HepG2 (cell line): ENCODE data around the gene SETD2. TPM values are rescaled to one million over a fixed set of nuclear protein-coding genes. Genes with fewer than 3 reads are reported as not detected.
A peak's percentile ranks its signal among the peaks of the same experiment; 100 is the strongest.

Experiments
- AHR ChIP-seq: IDR thresholded peaks from 2 replicates; pipeline ENCODE4 v1.6.1; 2018; ENCODE audit warnings: missing genetic modification reagents, missing compliant biosample characterization
- ARID4A ChIP-seq: sonication (generic); formaldehyde crosslinking; IDR thresholded peaks from 2 replicates; pipeline ENCODE4 v1.5.0; 2020; ENCODE audit warnings: mild to moderate bottlenecking, missing genetic modification reagents, borderline replicate concordance
- DZIP1 ChIP-seq: sonication (generic); formaldehyde crosslinking; IDR thresholded peaks from 2 replicates; pipeline ENCODE4 v1.5.0; 2020; ENCODE audit warnings: mild to moderate bottlenecking, missing genetic modification reagents
- GLI4 ChIP-seq: sonication (generic); formaldehyde crosslinking; IDR thresholded peaks from 2 replicates; pipeline ENCODE4 v1.5.1; 2020; ENCODE audit warnings: missing genetic modification reagents, mild to moderate bottlenecking, moderate library complexity, borderline replicate concordance
- PLRG1 ChIP-seq: fragments of 450-650 bp; conservative IDR thresholded peaks from 2 replicates; pipeline ENCODE4 v1.6.1; 2016
- SETDB1 ChIP-seq: sonication (generic); formaldehyde crosslinking; IDR thresholded peaks from 2 replicates; pipeline ENCODE4 v1.5.1; 2020; ENCODE audit warnings: missing genetic modification reagents, mild to moderate bottlenecking, borderline replicate concordance
- SPEN ChIP-seq: sonication (generic); formaldehyde crosslinking; IDR thresholded peaks from 2 replicates; pipeline ENCODE4 v1.5.1; 2020; ENCODE audit warnings: low read depth, mild to moderate bottlenecking, missing genetic modification reagents
- ZBED4 ChIP-seq: sonication (generic); formaldehyde crosslinking; IDR thresholded peaks from 2 replicates; pipeline ENCODE4 v1.4.0; 2020; ENCODE audit warnings: missing genetic modification reagents, borderline replicate concordance
- ZNF296 ChIP-seq: sonication (generic); formaldehyde crosslinking; conservative IDR thresholded peaks from 2 replicates; pipeline ENCODE4 v1.5.0; 2020; ENCODE audit warnings: mild to moderate bottlenecking, missing genetic modification reagents
- ZNF570 ChIP-seq: sonication (generic); formaldehyde crosslinking; IDR thresholded peaks from 2 replicates; pipeline ENCODE4 v1.4.0; 2020; ENCODE audit warnings: mild to moderate bottlenecking, missing genetic modification reagents, borderline replicate concordance
- ZNF619 ChIP-seq: sonication (generic); formaldehyde crosslinking; IDR thresholded peaks from 2 replicates; pipeline ENCODE4 v1.4.0; 2020; ENCODE audit warnings: mild to moderate bottlenecking, missing genetic modification reagents
- ZNF781 ChIP-seq: sonication (generic); formaldehyde crosslinking; IDR thresholded peaks from 2 replicates; pipeline ENCODE4 v1.5.1; 2020; ENCODE audit warnings: borderline replicate concordance, mild to moderate bottlenecking, missing genetic modification reagents; ENCODE audit errors: not compliant biosample characterization
- polyA plus RNA-seq, 8 experiments: library from polyadenylated mRNA; depleted of rRNA in 3 of 8; stranded (reverse) in 7 of 8; unstranded in 1 of 8; fragments of >200 nt; fragmentation: Illumina TruSeq in 4 of 8; extraction: Trizol in 4 of 8; gene quantifications; 2 replicates each; pipeline versions ENCODE4 v1.2.1 to v1.2.3, GENCODE V29; 2011 to 2016; ENCODE audit warnings: low read depth in 4 of 8, missing spikeins in 1 of 8, mixed read lengths in 1 of 8; ENCODE audit not compliant: insufficient read depth in 1 of 8
- total RNA-seq, 5 experiments: library from RNA; depleted of rRNA; stranded (reverse); fragments of >200 nt; fragmentation: Illumina TruSeq; extraction: Trizol; gene quantifications; 2 replicates each; pipeline ENCODE4 v1.2.3, GENCODE V29; 2016; ENCODE audit warnings: low read depth in 1 of 5
- TF ChIP-seq, protein P1 (sequence below): IDR thresholded peaks from 2 replicates; pipeline ENCODE4 v1.6.1; 2016; ENCODE audit warnings: missing compliant biosample characterization, missing genetic modification reagents, borderline replicate concordance
- TF ChIP-seq, protein P2 (sequence below): sonication (generic); formaldehyde crosslinking; IDR thresholded peaks from 2 replicates; pipeline ENCODE4 v1.8.0; 2023; ENCODE audit warnings: mild to moderate bottlenecking, missing genetic modification reagents

The SETD2 gene
- total and polyA plus RNA-seq, 2 of the 13 experiments (the other 11 are each of a cell fraction or from before 2014, with no cell fraction given): 14.2 to 24.2 TPM

DNA sequence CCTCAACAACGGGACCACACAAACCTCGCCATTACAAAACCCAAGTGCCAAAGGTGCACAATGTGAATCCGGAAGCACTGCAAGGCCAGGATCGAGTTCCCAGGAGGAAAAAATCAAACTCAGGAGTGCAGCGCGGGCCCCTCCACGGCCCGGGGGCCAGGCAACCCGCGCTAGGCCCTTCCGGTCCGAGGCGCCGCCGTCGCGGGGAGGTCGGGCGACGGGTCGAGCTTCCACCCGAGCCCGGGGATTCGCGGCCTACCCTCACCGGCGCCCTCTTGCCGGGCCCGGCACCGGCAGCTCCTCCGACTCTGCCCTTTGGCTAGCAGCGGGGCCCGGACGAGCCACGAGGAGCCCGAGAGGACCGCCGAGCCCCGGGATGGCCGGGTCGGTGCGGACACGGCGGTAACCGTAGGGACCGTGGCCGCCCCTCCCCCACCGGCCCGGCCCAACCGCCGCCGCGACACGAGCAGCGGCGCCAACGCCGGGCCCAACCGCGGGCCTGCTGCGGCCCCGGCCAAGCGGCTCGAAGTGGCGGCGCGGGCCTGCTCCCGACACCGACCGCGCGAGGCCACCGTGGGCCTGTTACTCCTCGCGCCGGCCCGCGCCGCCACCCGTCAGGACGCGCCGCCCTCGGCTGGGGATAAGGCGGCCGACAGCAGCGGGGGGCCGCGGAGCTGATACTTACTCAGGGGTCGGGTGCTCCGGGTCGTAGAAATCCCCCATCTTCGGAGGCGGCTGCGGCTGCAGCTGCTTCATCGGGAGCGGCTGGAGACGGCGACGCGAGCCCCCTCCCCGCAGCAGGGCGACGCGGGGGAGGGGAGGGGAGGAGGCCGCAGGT is 525 bp downstream of the SETD2 start (continued):
- TF ChIP-seq, protein P1, sequence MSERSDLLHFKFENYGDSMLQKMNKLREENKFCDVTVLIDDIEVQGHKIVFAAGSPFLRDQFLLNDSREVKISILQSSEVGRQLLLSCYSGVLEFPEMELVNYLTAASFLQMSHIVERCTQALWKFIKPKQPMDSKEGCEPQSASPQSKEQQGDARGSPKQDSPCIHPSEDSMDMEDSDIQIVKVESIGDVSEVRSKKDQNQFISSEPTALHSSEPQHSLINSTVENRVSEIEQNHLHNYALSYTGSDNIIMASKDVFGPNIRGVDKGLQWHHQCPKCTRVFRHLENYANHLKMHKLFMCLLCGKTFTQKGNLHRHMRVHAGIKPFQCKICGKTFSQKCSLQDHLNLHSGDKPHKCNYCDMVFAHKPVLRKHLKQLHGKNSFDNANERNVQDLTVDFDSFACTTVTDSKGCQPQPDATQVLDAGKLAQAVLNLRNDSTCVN (CRISPR knock-in tag): no peak; the same call in 1 of the 2 replicates
- TF ChIP-seq AHR (no peak; the same call in 1 of the 2 replicates), ZNF781 (CRISPR knock-in tag) (no peak), ARID4A (CRISPR knock-in tag) (peak; percentile 54), GLI4 (CRISPR knock-in tag) (peak; percentile 87; the same call in 1 of the 2 replicates), SETDB1 (CRISPR knock-in tag) (no peak), SPEN (CRISPR knock-in tag) (peak; percentile 77), ZNF570 (CRISPR knock-in tag) (no peak), PLRG1 (no peak), ZNF619 (CRISPR knock-in tag) (no peak), ZBED4 (CRISPR knock-in tag) (no peak), ZNF296 (CRISPR knock-in tag) (no peak), DZIP1 (CRISPR knock-in tag) (peak; percentile 72; the same call in 1 of the 2 replicates)
- TF ChIP-seq, protein P2, sequence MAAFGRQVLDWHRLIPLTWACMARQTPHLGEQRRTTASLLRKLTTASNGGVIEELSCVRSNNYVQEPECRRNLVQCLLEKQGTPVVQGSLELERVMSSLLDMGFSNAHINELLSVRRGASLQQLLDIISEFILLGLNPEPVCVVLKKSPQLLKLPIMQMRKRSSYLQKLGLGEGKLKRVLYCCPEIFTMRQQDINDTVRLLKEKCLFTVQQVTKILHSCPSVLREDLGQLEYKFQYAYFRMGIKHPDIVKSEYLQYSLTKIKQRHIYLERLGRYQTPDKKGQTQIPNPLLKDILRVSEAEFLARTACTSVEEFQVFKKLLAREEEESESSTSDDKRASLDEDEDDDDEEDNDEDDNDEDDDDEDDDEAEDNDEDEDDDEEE: no peak
